ENCODE measurements around the gene GPD1.

GRCh38 chr12:50075808-50076170 lies 28.0 kb upstream of the GPD1 start:
- no peak for TF ChIP-seq YY1 (IDR thresholded peaks at IDR 0.05; ENCODE audit: low read depth)
- TF ChIP-seq FOXM1 (IDR thresholded peaks at IDR 0.05; ENCODE audit: borderline replicate concordance, low read depth): no peak
- no peak for TF ChIP-seq TEAD4 (IDR thresholded peaks at IDR 0.05)
- TF ChIP-seq, protein P1, sequence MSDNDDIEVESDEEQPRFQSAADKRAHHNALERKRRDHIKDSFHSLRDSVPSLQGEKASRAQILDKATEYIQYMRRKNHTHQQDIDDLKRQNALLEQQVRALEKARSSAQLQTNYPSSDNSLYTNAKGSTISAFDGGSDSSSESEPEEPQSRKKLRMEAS (IDR thresholded peaks at IDR 0.05): no peak
